OCI-LY7 (cell line): ENCODE measurements around the gene KCNQ1.

ENCODE experiments used
- EZH2phosphoT487 ChIP-seq: fragments of 200-600 bp; sonication (generic); IDR thresholded peaks from 2 replicates; pipeline ENCODE4 v1.6.1; 2018; ENCODE audit warnings: low read depth, borderline replicate concordance, mild to moderate bottlenecking, mixed run types, antibody characterized with exemption, low read length, moderate library complexity, mixed read lengths
- TF ChIP-seq, protein P1 (sequence below): fragments of 200-600 bp; sonication (generic); conservative IDR thresholded peaks from 2 replicates; pipeline ENCODE4 v1.5.1; 2014; ENCODE audit warnings: mild to moderate bottlenecking, antibody characterized with exemption, low read length, moderate library complexity, mixed read lengths

DNA sequence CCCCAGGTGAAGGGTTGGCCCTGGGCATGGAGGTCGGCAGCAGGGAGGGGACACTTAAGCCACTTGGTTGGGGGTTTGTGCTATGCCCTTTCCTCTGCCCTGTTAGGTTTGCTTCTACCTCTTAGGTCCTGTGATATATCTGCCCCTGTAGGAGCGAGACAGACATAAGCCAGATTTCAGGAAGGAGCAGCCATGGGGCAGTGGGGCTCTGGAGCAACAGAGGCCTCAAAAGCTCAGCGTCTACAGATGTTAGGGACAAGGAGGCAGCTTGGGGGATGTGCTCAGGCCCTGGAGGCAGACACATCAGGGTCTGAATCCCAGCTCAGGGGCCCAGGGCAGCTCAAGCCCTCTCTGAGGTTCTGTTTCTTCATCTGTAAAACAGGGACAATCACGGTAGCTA, 282.2 kb downstream of the KCNQ1 start:
- TF ChIP-seq, protein P1, sequence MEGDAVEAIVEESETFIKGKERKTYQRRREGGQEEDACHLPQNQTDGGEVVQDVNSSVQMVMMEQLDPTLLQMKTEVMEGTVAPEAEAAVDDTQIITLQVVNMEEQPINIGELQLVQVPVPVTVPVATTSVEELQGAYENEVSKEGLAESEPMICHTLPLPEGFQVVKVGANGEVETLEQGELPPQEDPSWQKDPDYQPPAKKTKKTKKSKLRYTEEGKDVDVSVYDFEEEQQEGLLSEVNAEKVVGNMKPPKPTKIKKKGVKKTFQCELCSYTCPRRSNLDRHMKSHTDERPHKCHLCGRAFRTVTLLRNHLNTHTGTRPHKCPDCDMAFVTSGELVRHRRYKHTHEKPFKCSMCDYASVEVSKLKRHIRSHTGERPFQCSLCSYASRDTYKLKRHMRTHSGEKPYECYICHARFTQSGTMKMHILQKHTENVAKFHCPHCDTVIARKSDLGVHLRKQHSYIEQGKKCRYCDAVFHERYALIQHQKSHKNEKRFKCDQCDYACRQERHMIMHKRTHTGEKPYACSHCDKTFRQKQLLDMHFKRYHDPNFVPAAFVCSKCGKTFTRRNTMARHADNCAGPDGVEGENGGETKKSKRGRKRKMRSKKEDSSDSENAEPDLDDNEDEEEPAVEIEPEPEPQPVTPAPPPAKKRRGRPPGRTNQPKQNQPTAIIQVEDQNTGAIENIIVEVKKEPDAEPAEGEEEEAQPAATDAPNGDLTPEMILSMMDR = no peak
- no peak for TF ChIP-seq EZH2phosphoT487
